ENCODE results near the gene SHISA5. TPM values are rescaled to one million over a fixed set of nuclear protein-coding genes. Genes with fewer than 3 reads are reported as not detected.

SHISA5 gene
- total and polyA plus RNA-seq, 2 of the 8 experiments (the other 6 are each of a cell fraction or from before 2014, with no cell fraction given), result 196 to 315 TPM

- no peak overlapping the region for H3K56ac ChIP-seq (replicated peaks; ENCODE audit: insufficient read length, low read depth, low read length)
- H3K14ac ChIP-seq (ENCODE audit: insufficient read length), result no peak overlapping the region
- no peak overlapping the region for H2BK5ac ChIP-seq (ENCODE audit: low read depth, low read length)
- H3K27ac ChIP-seq (ENCODE audit: low read depth, low read length), result no peak overlapping the region
- no peak overlapping the region for H3K4me2 ChIP-seq (ENCODE audit: insufficient read depth in 1 of 2, low read depth in 2 of 2, low read length in 2 of 2)
- no peaks in the 10 kb centered on the region for H3K27me3 ChIP-seq (replicated peaks in 1 of 4; ENCODE audit: control insufficient read depth in 3 of 4, extremely low read depth in 1 of 4, insufficient read depth in 3 of 4, low read length in 3 of 4)
- H3K23me2 ChIP-seq (ENCODE audit: low read depth, low read length), result peaks cover 3% of the 10 kb centered on the region; the same call in 1 of the 2 replicates
- peaks cover 0 to 8% of the 10 kb centered on the region in 2 experiments for H4K20me1 ChIP-seq (replicated peaks in 1 of 2; ENCODE audit: control insufficient read depth in 1 of 2, insufficient read depth in 2 of 2, low read length in 2 of 2)
- no peak for FAIRE-seq
- H3K9me3 ChIP-seq (ENCODE audit: insufficient read depth in 2 of 2, low read depth in 1 of 2, low read length in 1 of 2), result no peaks in the 10 kb centered on the region
- ChIA-PET POLR2A (ENCODE audit: partially characterized antibody) (interaction anchor here (0.9 to 31.5 kb wide), 6 partner anchors 8 to 250 kb away, joined by 3 to 650 read pairs (median 18); partner anchors contain the start of genes CDC25A and PLXNB1), CTCF (ENCODE audit: partially characterized antibody) (interaction anchor here (2.3 to 7.7 kb wide), 7 partner anchors 19 to 162 kb away, joined by 11 to 220 read pairs (median 47); no protein-coding TSS in a partner anchor)
- no peak overlapping the region for H3K4me3 ChIP-seq (ENCODE audit: extremely low read depth in 1 of 4, insufficient read depth in 2 of 4, low read depth in 3 of 4, low read length in 4 of 4)
- no peak for DNase-seq (ENCODE audit: low read depth in 1 of 2, low spot score in 2 of 2)
- H2AFZ ChIP-seq (ENCODE audit: low read length), result no peak overlapping the region
- H2BK20ac ChIP-seq (ENCODE audit: low read length), result no peak overlapping the region
- H3K79me1 ChIP-seq (ENCODE audit: low read depth, low read length), result peaks cover 8% of the 10 kb centered on the region
- H3K36me3 ChIP-seq (ENCODE audit: control insufficient read depth in 2 of 4, insufficient read depth in 4 of 4, low read length in 3 of 4), result peaks cover 5 to 32% (median 17%) of the 10 kb centered on the region in 4 experiments; a peak in 6 of 8 replicates
- H4K5ac ChIP-seq (ENCODE audit: insufficient read length, low read depth, low read length), result no peak overlapping the region
- no peak overlapping the region for H2BK12ac ChIP-seq (ENCODE audit: low read depth, low read length)
- no peak for TF ChIP-seq KDM5A (IDR thresholded peaks at IDR 0.05; ENCODE audit: low read length)
- no peak for TF ChIP-seq CEBPB (IDR thresholded peaks at IDR 0.05; ENCODE audit: low read depth, low read length)
- TF ChIP-seq SUZ12 (IDR thresholded peaks at IDR 0.05; ENCODE audit: low read length), result no peak
- no peak for TF ChIP-seq TAF7 (optimal IDR thresholded peaks at IDR 0.05; ENCODE audit: borderline replicate concordance, low read depth, low read length)
- H2BK15ac ChIP-seq (ENCODE audit: low read length), result no peak overlapping the region
- no peak overlapping the region for H4K8ac ChIP-seq (ENCODE audit: extremely low read depth, insufficient read depth, low read length)
- no peak overlapping the region for H2AK5ac ChIP-seq (ENCODE audit: low read depth, low read length)
- no peak overlapping the region for H3K18ac ChIP-seq (ENCODE audit: extremely low read depth, low read length)
- H4K91ac ChIP-seq (replicated peaks; ENCODE audit: insufficient read length, low read length), result no peak overlapping the region
- no peak overlapping the region for H2BK120ac ChIP-seq (replicated peaks; ENCODE audit: low read depth, low read length)
- peaks cover 0 to 8% (median 3%) of the 10 kb centered on the region in 4 experiments; a peak in 5 of 7 replicates for H3K4me1 ChIP-seq (replicated peaks in 1 of 4; ENCODE audit: control insufficient read depth in 3 of 4, insufficient read depth in 4 of 4, low read length in 3 of 4)
- H3K23ac ChIP-seq (ENCODE audit: insufficient read length), result no peak overlapping the region
- no peak overlapping the region for H3K9ac ChIP-seq (replicated peaks in 1 of 4; ENCODE audit: extremely low read depth in 1 of 4, low read depth in 3 of 4, low read length in 3 of 4)
- peaks cover 5 to 41% of the 10 kb centered on the region in 2 experiments; a peak in 3 of 4 replicates for H3K79me2 ChIP-seq (ENCODE audit: control insufficient read depth in 1 of 2, insufficient read depth in 2 of 2, low read length in 2 of 2)
- no peak overlapping the region for H3K4ac ChIP-seq (replicated peaks; ENCODE audit: insufficient read length, low read depth, low read length)
- WGBS, 2 experiments (ENCODE audit: extremely low coverage in 1 of 2, insufficient coverage in 1 of 2, insufficient read length in 1 of 2, insufficient replicate concordance in 2 of 2, low coverage in 1 of 2, low lambda C conversion rate in 2 of 2, missing lambda C conversion rate in 1 of 2), result 86% methylated on average over 4 of the region's 4 CpGs; no CpG with 5 or more reads in 1 of the 2 experiments
These were observed 66.2 kb downstream of the SHISA5 start for GRCh38 chr3:48437812-48438211.

All from H1 (cell line).